ENCODE results near the gene PTGFRN. TPM values are rescaled to one million over a fixed set of nuclear protein-coding genes. Genes with fewer than 3 reads are reported as not detected.

PTGFRN gene
- total and polyA plus RNA-seq, 2 experiments from 2014 or later: 17.4 to 32.7 TPM

DNA sequence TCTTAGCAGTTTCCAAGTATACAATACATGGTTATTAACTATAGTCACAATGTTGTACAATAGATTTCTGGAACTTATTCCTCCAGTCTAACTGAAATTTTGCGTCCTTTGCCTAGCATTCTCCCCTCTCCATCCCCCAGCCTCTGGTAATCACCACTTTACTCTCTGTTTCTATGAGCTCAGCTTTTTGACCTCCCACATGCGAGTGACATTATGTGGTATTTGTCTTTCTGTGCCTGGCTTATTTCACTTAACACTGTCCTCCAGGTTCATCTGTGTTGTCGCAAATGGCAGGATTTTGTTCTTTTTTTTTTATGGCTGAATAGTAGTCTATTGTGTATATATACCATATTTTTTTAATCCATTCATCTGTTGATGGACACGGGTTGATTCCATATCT lies 47.9 kb downstream of the PTGFRN start:
- no peak overlapping the region for H3K4me3 ChIP-seq
- peaks cover 15% of the 10 kb centered on the region for H3K4me1 ChIP-seq (ENCODE audit: insufficient read depth)
- H3K9me2 ChIP-seq (ENCODE audit: insufficient read depth): no peaks in the 10 kb centered on the region
- DNase-seq (ENCODE audit: low spot score) (no peak), ATAC-seq (no peak)
- TF ChIP-seq CREB1 (CRISPR knock-in tag; IDR thresholded peaks at IDR 0.05; ENCODE audit: low read depth) (no peak), EZH2 (IDR thresholded peaks at IDR 0.05; ENCODE audit: low read depth, unreplicated experiment) (no peak), POLR2AphosphoS5 (IDR thresholded peaks at IDR 0.05; ENCODE audit: low read depth) (no peak), JUNB (IDR thresholded peaks at IDR 0.05; ENCODE audit: unreplicated experiment) (no peak), ZNF331 (CRISPR knock-in tag; IDR thresholded peaks at IDR 0.05; ENCODE audit: low read depth) (no peak), ZNF114 (CRISPR knock-in tag; IDR thresholded peaks at IDR 0.05) (no peak), STAT1 (IDR thresholded peaks at IDR 0.05; ENCODE audit: unreplicated experiment) (no peak), NANOG (IDR thresholded peaks at IDR 0.05; ENCODE audit: borderline replicate concordance) (no peak), EZH2phosphoT487 (IDR thresholded peaks at IDR 0.05; ENCODE audit: unreplicated experiment) (no peak)
- TF ChIP-seq, protein P1, sequence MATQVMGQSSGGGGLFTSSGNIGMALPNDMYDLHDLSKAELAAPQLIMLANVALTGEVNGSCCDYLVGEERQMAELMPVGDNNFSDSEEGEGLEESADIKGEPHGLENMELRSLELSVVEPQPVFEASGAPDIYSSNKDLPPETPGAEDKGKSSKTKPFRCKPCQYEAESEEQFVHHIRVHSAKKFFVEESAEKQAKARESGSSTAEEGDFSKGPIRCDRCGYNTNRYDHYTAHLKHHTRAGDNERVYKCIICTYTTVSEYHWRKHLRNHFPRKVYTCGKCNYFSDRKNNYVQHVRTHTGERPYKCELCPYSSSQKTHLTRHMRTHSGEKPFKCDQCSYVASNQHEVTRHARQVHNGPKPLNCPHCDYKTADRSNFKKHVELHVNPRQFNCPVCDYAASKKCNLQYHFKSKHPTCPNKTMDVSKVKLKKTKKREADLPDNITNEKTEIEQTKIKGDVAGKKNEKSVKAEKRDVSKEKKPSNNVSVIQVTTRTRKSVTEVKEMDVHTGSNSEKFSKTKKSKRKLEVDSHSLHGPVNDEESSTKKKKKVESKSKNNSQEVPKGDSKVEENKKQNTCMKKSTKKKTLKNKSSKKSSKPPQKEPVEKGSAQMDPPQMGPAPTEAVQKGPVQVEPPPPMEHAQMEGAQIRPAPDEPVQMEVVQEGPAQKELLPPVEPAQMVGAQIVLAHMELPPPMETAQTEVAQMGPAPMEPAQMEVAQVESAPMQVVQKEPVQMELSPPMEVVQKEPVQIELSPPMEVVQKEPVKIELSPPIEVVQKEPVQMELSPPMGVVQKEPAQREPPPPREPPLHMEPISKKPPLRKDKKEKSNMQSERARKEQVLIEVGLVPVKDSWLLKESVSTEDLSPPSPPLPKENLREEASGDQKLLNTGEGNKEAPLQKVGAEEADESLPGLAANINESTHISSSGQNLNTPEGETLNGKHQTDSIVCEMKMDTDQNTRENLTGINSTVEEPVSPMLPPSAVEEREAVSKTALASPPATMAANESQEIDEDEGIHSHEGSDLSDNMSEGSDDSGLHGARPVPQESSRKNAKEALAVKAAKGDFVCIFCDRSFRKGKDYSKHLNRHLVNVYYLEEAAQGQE (IDR thresholded peaks at IDR 0.05; ENCODE audit: unreplicated experiment): no peak
- TF ChIP-seq, protein P2, sequence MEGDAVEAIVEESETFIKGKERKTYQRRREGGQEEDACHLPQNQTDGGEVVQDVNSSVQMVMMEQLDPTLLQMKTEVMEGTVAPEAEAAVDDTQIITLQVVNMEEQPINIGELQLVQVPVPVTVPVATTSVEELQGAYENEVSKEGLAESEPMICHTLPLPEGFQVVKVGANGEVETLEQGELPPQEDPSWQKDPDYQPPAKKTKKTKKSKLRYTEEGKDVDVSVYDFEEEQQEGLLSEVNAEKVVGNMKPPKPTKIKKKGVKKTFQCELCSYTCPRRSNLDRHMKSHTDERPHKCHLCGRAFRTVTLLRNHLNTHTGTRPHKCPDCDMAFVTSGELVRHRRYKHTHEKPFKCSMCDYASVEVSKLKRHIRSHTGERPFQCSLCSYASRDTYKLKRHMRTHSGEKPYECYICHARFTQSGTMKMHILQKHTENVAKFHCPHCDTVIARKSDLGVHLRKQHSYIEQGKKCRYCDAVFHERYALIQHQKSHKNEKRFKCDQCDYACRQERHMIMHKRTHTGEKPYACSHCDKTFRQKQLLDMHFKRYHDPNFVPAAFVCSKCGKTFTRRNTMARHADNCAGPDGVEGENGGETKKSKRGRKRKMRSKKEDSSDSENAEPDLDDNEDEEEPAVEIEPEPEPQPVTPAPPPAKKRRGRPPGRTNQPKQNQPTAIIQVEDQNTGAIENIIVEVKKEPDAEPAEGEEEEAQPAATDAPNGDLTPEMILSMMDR (conservative IDR thresholded peaks at IDR 0.05; ENCODE audit: low read depth in 2 of 2): no peak
- TF ChIP-seq, protein P3, sequence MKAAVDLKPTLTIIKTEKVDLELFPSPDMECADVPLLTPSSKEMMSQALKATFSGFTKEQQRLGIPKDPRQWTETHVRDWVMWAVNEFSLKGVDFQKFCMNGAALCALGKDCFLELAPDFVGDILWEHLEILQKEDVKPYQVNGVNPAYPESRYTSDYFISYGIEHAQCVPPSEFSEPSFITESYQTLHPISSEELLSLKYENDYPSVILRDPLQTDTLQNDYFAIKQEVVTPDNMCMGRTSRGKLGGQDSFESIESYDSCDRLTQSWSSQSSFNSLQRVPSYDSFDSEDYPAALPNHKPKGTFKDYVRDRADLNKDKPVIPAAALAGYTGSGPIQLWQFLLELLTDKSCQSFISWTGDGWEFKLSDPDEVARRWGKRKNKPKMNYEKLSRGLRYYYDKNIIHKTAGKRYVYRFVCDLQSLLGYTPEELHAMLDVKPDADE (IDR thresholded peaks at IDR 0.05): no peak
- TF ChIP-seq, protein P4, sequence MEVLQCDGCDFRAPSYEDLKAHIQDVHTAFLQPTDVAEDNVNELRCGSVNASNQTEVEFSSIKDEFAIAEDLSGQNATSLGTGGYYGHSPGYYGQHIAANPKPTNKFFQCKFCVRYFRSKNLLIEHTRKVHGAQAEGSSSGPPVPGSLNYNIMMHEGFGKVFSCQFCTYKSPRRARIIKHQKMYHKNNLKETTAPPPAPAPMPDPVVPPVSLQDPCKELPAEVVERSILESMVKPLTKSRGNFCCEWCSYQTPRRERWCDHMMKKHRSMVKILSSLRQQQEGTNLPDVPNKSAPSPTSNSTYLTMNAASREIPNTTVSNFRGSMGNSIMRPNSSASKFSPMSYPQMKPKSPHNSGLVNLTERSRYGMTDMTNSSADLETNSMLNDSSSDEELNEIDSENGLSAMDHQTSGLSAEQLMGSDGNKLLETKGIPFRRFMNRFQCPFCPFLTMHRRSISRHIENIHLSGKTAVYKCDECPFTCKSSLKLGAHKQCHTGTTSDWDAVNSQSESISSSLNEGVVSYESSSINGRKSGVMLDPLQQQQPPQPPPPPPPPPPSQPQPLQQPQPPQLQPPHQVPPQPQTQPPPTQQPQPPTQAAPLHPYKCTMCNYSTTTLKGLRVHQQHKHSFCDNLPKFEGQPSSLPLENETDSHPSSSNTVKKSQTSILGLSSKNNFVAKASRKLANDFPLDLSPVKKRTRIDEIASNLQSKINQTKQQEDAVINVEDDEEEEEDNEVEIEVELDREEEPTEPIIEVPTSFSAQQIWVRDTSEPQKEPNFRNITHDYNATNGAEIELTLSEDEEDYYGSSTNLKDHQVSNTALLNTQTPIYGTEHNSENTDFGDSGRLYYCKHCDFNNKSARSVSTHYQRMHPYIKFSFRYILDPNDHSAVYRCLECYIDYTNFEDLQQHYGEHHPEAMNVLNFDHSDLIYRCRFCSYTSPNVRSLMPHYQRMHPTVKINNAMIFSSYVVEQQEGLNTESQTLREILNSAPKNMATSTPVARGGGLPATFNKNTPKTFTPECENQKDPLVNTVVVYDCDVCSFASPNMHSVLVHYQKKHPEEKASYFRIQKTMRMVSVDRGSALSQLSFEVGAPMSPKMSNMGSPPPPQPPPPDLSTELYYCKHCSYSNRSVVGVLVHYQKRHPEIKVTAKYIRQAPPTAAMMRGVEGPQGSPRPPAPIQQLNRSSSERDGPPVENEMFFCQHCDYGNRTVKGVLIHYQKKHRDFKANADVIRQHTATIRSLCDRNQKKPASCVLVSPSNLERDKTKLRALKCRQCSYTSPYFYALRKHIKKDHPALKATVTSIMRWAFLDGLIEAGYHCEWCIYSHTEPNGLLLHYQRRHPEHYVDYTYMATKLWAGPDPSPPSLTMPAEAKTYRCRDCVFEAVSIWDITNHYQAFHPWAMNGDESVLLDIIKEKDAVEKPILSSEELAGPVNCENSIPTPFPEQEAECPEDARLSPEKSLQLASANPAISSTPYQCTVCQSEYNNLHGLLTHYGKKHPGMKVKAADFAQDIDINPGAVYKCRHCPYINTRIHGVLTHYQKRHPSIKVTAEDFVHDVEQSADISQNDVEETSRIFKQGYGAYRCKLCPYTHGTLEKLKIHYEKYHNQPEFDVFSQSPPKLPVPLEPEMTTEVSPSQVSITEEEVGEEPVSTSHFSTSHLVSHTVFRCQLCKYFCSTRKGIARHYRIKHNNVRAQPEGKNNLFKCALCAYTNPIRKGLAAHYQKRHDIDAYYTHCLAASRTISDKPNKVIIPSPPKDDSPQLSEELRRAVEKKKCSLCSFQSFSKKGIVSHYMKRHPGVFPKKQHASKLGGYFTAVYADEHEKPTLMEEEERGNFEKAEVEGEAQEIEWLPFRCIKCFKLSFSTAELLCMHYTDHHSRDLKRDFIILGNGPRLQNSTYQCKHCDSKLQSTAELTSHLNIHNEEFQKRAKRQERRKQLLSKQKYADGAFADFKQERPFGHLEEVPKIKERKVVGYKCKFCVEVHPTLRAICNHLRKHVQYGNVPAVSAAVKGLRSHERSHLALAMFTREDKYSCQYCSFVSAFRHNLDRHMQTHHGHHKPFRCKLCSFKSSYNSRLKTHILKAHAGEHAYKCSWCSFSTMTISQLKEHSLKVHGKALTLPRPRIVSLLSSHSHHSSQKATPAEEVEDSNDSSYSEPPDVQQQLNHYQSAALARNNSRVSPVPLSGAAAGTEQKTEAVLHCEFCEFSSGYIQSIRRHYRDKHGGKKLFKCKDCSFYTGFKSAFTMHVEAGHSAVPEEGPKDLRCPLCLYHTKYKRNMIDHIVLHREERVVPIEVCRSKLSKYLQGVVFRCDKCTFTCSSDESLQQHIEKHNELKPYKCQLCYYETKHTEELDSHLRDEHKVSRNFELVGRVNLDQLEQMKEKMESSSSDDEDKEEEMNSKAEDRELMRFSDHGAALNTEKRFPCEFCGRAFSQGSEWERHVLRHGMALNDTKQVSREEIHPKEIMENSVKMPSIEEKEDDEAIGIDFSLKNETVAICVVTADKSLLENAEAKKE (CRISPR knock-in tag; IDR thresholded peaks at IDR 0.05): no peak
- Mint-ChIP-seq H3K4me1 (no peaks in the 10 kb centered on the region; the same call in 1 of the 3 replicates), H3K4me3 (no peak overlapping the region), H3K27ac (no peak overlapping the region), H3K27me3 (ENCODE audit: insufficient read depth, low read depth, poor library complexity) (peaks cover 4% of the 10 kb centered on the region), H3K9me3 (no peaks in the 10 kb centered on the region; the same call in 2 of the 3 replicates), H3K36me3 (ENCODE audit: low read depth) (0 out of 3 replicates have a peak, but pooled peaks cover 7% of the 10 kb centered on the region)
- no peaks in the 10 kb centered on the region for H3K36me3 ChIP-seq (ENCODE audit: insufficient read depth)
- no peaks in the 10 kb centered on the region for H4K20me1 ChIP-seq (replicated peaks; ENCODE audit: insufficient read depth)
- H3K27ac ChIP-seq (ENCODE audit: low read depth): no peak overlapping the region
- H3K79me2 ChIP-seq (replicated peaks; ENCODE audit: insufficient read depth): no peaks in the 10 kb centered on the region
- no peak overlapping the region for H3K4me2 ChIP-seq
- H2AFZ ChIP-seq: no peak overlapping the region
- H3K27me3 ChIP-seq (ENCODE audit: insufficient read depth): no peaks in the 10 kb centered on the region
- no peaks in the 10 kb centered on the region for H3F3A ChIP-seq (replicated peaks; ENCODE audit: low read depth)
